ENCODE measurements around the gene BICD2. TPM values are rescaled to one million over a fixed set of nuclear protein-coding genes. Genes with fewer than 3 reads are reported as not detected.

BICD2 gene
- total and polyA plus RNA-seq, 7 donors = 5.4 to 38.5 (median 30.6) TPM

GRCh38 chr9:92754091-92754745, 10.4 kb downstream of the BICD2 start:
- TF ChIP-seq EP300 (IDR thresholded peaks at IDR 0.05) (no peak), POLR2A (IDR thresholded peaks at IDR 0.05) (no peak), CTCF (IDR thresholded peaks at IDR 0.05) (no peak), POLR2AphosphoS5 (IDR thresholded peaks at IDR 0.05) (no peak)
- intact Hi-C loops (cut with DNase I) = no loop called here
- 91 to 96% methylated on average over 11 of the region's 11 CpGs for WGBS, 2 donors
- Histone ChIP-seq H3K36me3 (no peaks in the 10 kb centered on the region), H3K27ac (no peak overlapping the region), H3K4me3 (no peak overlapping the region), H3K27me3 (no peaks in the 10 kb centered on the region), H3K9me3 (no peaks in the 10 kb centered on the region), H3K4me1 (peaks cover 0 to 36% (median 23%) of the 10 kb centered on the region in 4 donors)
- no peak for DNase-seq

DNA sequence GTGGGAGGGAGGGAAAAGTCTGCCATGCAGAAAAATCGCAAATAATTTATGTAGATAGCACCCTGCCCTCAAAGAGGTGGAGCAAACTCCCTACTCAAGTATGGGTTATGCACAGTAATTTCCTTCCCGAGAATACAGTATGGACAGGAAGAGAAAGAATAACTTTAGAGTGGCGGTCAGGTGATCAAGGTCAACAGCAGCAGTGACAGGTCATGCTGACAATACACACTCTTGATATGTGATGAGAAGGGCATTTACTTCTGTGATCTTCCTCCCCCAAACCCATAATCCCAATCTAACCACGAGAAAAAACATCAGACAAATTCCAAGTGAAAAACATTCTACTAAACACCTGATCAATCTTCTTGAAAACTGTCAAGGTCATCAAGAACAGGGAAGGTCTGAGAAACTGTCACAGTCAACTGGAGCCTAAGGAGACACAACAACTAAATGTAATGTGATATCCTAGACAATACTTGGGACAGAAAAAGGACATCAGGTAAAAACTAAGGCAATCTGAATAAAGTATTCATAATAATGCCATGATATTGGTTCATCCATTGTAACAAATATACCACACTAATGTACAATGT, 11.7 kb downstream of the BICD2 start:
- Histone ChIP-seq H3K9me3 (no peaks in the 10 kb centered on the region), H3K4me1 (peaks cover 0 to 49% (median 35%) of the 10 kb centered on the region in 4 donors), H3K27me3 (no peaks in the 10 kb centered on the region), H3K4me3 (no peak overlapping the region), H3K27ac (no peak overlapping the region), H3K36me3 (no peaks in the 10 kb centered on the region)
- WGBS, 2 donors = 85 to 86% methylated on average over 4 of the region's 4 CpGs
- no peak for DNase-seq
- intact Hi-C loops (cut with DNase I) = no loop called here
- no peak for TF ChIP-seq POLR2A (IDR thresholded peaks at IDR 0.05)
- no peak for TF ChIP-seq POLR2AphosphoS5 (IDR thresholded peaks at IDR 0.05)
- TF ChIP-seq CTCF (IDR thresholded peaks at IDR 0.05) = no peak
- no peak for TF ChIP-seq EP300 (IDR thresholded peaks at IDR 0.05)

DNA sequence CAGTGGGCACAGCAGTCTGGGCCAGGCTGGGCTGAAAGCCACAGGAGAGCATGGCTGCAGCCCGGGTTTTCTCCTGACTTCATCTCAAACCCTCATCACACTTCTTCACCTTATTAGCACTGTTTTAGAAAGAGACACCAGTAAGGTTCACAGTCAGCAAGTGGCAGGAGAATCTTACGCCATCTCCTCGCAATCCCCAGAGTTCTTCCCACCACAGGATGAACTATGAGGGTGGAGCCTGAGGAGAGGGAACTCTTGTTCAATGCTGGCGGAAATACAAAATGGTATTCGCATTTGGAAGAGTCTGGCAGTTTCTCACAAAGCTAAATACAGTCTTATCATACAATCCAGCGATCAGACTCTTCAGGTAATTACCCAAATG, 14.7 kb downstream of the BICD2 start:
- DNase-seq = no peak
- no peaks in the 10 kb centered on the region for H3K36me3 ChIP-seq
- H3K27ac ChIP-seq = no peak overlapping the region
- WGBS, 2 donors = 87 to 91% methylated on average over 6 of the region's 6 CpGs
- no peaks in the 10 kb centered on the region for H3K27me3 ChIP-seq
- H3K4me1 ChIP-seq = peaks cover 0 to 67% (median 55%) of the 10 kb centered on the region in 4 donors
- intact Hi-C loops (cut with DNase I) = loop anchor here (1.0 kb wide), 1 partner anchor 10 kb away; no protein-coding TSS in a partner anchor
- H3K9me3 ChIP-seq = no peaks in the 10 kb centered on the region
- H3K4me3 ChIP-seq = no peak overlapping the region
- TF ChIP-seq POLR2A (IDR thresholded peaks at IDR 0.05) = no peak

DNA sequence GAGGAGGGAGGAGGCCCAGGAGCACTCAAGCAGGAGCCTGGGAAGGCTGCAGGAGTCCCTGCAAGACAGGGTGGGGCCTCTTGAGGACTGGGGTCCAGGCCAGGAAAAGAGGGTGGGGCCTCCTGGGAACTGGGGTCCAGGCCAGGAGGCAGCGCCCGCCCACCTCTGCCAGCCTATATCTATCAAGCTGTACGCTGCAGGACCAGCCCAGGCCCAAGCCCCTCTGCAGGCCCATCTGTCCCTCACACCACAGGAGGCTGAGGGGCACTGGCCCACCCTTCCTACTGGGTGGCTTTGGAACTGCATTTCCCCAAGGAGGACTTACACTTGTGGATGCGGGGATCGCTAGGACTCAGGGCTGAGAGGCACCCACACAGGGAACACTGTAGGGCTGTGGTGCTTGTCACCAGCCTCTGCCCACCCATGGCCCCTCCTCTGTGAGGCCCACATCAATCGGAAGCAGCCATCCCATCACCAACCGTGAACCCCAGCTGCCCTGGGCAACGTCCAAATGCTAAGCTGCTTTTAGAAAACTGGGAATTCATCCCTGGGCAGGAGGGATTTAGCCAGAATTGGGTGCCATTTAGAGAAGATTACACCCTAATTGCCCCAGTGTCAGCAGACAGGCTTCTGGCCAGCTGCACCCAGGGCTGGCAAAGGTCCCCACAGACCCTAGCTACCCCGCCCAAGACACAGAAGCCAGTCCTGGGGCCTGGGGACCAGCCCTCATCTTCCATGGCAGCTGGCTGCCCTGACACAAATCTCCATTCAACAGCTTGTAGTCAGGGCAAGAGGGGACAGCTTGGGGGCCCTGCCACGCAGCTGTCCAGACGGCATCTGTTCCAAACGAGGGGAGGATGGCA, 15.3 kb downstream of the BICD2 start:
- Histone ChIP-seq H3K27me3 (no peaks in the 10 kb centered on the region), H3K4me3 (no peak overlapping the region), H3K27ac (no peak overlapping the region), H3K9me3 (no peaks in the 10 kb centered on the region), H3K36me3 (no peaks in the 10 kb centered on the region), H3K4me1 (peaks cover 0 to 69% (median 58%) of the 10 kb centered on the region in 4 donors)
- intact Hi-C loops (cut with DNase I) = loop anchor here (1.0 kb wide), 1 partner anchor 9 kb away; no protein-coding TSS in a partner anchor
- no peak for DNase-seq
- 75 to 82% methylated on average over 12 of the region's 12 CpGs for WGBS, 2 donors
- TF ChIP-seq EP300 (IDR thresholded peaks at IDR 0.05) (no peak), POLR2AphosphoS5 (IDR thresholded peaks at IDR 0.05) (no peak), POLR2A (IDR thresholded peaks at IDR 0.05) (no peak), CTCF (IDR thresholded peaks at IDR 0.05) (no peak)

- Histone ChIP-seq H3K36me3 (no peaks in the 10 kb centered on the region), H3K4me1 (peaks cover 0 to 69% (median 58%) of the 10 kb centered on the region in 4 donors), H3K27ac (no peak overlapping the region), H3K9me3 (no peaks in the 10 kb centered on the region), H3K4me3 (no peak overlapping the region), H3K27me3 (no peaks in the 10 kb centered on the region)
- intact Hi-C loops (cut with DNase I) = no loop called here
- no peak for TF ChIP-seq EP300 (IDR thresholded peaks at IDR 0.05)
- no peak for TF ChIP-seq POLR2A (IDR thresholded peaks at IDR 0.05)
- no peak for TF ChIP-seq CTCF (IDR thresholded peaks at IDR 0.05)
- no peak for TF ChIP-seq POLR2AphosphoS5 (IDR thresholded peaks at IDR 0.05)
- no peak for DNase-seq
- 82 to 87% methylated on average over 3 of the region's 3 CpGs for WGBS, 2 donors
Measured at GRCh38 chr9:92748233-92748497, 16.5 kb downstream of the BICD2 start.
